Duodenal mucosa (tissue), 2 donors: ENCODE measurements around the gene TNS4.

Experiments
- H3K27ac ChIP-seq: one replicate; pipeline ENCODE4 v1.7.0; 2013; ENCODE audit warnings: low read depth, low read length
- H3K27me3 ChIP-seq, 2 donors: one replicate each; pipeline ENCODE4 v1.7.0; 2013; ENCODE audit warnings: low read length in 2 of 2, control low read depth in 1 of 2; ENCODE audit not compliant: insufficient read depth in 2 of 2, control insufficient read depth in 1 of 2
- H3K36me3 ChIP-seq, 2 donors: one replicate each; pipeline ENCODE4 v1.7.0; 2013; ENCODE audit warnings: low read length in 2 of 2, control low read depth in 1 of 2; ENCODE audit not compliant: insufficient read depth in 2 of 2, control insufficient read depth in 1 of 2
- H3K4me1 ChIP-seq, 2 donors: one replicate each; pipeline ENCODE4 v1.7.0; 2013; ENCODE audit warnings: low read length in 2 of 2, control low read depth in 1 of 2; ENCODE audit not compliant: insufficient read depth in 2 of 2, control insufficient read depth in 1 of 2
- H3K4me3 ChIP-seq, 2 donors: one replicate each; pipeline ENCODE4 v1.7.0; 2013; ENCODE audit warnings: low read length in 2 of 2, low read depth in 1 of 2
- H3K9ac ChIP-seq, 2 donors: one replicate each; pipeline ENCODE4 v1.7.0; 2013; ENCODE audit warnings: low read length in 2 of 2, low read depth in 1 of 2
- H3K9me3 ChIP-seq, 2 donors: one replicate each; pipeline ENCODE4 v1.7.0; 2013; ENCODE audit warnings: low read length in 2 of 2, control low read depth in 1 of 2; ENCODE audit not compliant: control insufficient read depth in 1 of 2

The TNS4 gene

DNA sequence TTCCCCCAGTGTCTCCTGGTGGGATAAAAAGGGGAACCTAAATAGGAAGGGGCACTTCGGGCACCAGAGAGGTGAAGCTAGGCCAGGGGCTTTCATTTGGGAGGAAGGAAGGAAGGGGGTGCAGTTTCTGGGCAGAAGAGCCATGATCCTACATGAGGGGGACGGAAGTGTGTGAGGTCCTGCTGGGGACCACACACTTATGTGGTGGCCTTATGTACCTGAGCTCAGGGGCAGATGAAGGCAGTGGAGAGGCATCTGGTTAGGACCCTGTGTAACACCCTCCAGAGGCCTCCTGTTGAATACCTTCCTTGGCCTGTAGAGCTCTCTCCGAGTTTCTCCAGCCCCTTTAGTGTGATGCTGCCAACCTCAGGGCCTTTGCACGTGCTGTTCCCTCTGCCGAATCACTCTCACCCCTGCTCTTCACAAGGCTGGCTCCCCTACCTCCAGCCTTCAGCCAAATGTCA is 37.0 kb downstream of the TNS4 start:
- H3K9ac ChIP-seq, result no peak overlapping the region
- no peak overlapping the region for H3K27ac ChIP-seq
- no peaks in the 10 kb centered on the region for H3K36me3 ChIP-seq
- peaks cover 11 to 14% of the 10 kb centered on the region in 2 donors for H3K4me1 ChIP-seq
- no peaks in the 10 kb centered on the region for H3K27me3 ChIP-seq
- no peaks in the 10 kb centered on the region for H3K9me3 ChIP-seq
- no peak overlapping the region for H3K4me3 ChIP-seq

- no peak overlapping the region for H3K27ac ChIP-seq
- H3K36me3 ChIP-seq, result no peaks in the 10 kb centered on the region
- no peaks in the 10 kb centered on the region for H3K9me3 ChIP-seq
- H3K4me1 ChIP-seq, result peaks cover 16 to 20% of the 10 kb centered on the region in 2 donors
- no peaks in the 10 kb centered on the region for H3K27me3 ChIP-seq
- no peak overlapping the region for H3K9ac ChIP-seq
- H3K4me3 ChIP-seq, result no peak overlapping the region
These were observed 38.3 kb downstream of the TNS4 start for GRCh38 chr17:40463122-40463550.

- H3K4me3 ChIP-seq, result no peak overlapping the region
- no peak overlapping the region for H3K27ac ChIP-seq
- H3K4me1 ChIP-seq, result peaks cover 22 to 26% of the 10 kb centered on the region in 2 donors
- H3K36me3 ChIP-seq, result no peaks in the 10 kb centered on the region
- H3K27me3 ChIP-seq, result no peaks in the 10 kb centered on the region
- H3K9me3 ChIP-seq, result no peaks in the 10 kb centered on the region
- no peak overlapping the region for H3K9ac ChIP-seq
These were observed 38.9 kb downstream of the TNS4 start for GRCh38 chr17:40462343-40463121.

DNA sequence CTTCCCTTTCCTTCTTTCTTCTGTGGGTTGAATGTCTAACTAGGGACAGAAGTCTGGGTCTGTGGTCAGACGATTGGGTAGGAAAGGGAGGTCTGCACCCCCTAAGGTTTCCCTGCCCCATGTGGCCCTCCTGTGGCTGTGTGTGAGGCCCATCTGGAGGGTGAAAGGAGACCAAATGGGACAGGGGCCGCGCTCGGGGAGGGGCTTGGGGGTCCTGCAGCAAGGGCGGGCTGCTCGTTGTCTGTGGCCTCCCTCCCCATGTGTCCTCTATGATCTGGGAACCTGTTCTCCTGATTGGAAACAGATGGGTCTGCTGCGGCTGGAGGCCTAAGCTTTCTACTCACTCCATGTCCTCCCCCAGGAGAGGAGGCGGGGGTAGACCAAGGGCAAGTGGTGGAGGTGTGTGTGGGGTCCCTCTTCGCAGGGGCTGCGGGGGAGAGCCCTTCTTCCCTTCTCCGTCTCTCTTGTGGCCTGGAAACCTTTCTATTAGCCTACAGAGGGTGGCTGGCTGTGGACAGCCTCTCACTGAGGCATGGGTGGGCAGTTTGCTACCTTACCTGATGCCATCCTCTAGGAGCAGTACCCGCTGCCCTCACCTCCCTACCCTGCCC is 39.6 kb downstream of the TNS4 start:
- Histone ChIP-seq H3K9me3 (no peaks in the 10 kb centered on the region), H3K36me3 (peaks cover 0 to 6% of the 10 kb centered on the region in 2 donors), H3K9ac (no peak overlapping the region), H3K4me3 (no peak overlapping the region), H3K27me3 (no peaks in the 10 kb centered on the region), H3K4me1 (peaks cover 22 to 30% of the 10 kb centered on the region in 2 donors), H3K27ac (no peak overlapping the region)

GRCh38 chr17:40460968-40461731 is 40.3 kb downstream of the TNS4 start:
- Histone ChIP-seq H3K36me3 (peaks cover 0 to 13% of the 10 kb centered on the region in 2 donors), H3K4me3 (no peak overlapping the region), H3K4me1 (peaks cover 22 to 30% of the 10 kb centered on the region in 2 donors), H3K27me3 (no peaks in the 10 kb centered on the region), H3K27ac (no peak overlapping the region), H3K9me3 (no peaks in the 10 kb centered on the region), H3K9ac (no peak overlapping the region)

GRCh38 chr17:40460604-40460967 is 40.8 kb downstream of the TNS4 start:
- Histone ChIP-seq H3K9me3 (no peaks in the 10 kb centered on the region), H3K36me3 (peaks cover 0 to 13% of the 10 kb centered on the region in 2 donors), H3K27ac (no peak overlapping the region), H3K4me1 (peaks cover 22 to 30% of the 10 kb centered on the region in 2 donors), H3K4me3 (no peak overlapping the region), H3K9ac (no peak overlapping the region), H3K27me3 (no peaks in the 10 kb centered on the region)

DNA sequence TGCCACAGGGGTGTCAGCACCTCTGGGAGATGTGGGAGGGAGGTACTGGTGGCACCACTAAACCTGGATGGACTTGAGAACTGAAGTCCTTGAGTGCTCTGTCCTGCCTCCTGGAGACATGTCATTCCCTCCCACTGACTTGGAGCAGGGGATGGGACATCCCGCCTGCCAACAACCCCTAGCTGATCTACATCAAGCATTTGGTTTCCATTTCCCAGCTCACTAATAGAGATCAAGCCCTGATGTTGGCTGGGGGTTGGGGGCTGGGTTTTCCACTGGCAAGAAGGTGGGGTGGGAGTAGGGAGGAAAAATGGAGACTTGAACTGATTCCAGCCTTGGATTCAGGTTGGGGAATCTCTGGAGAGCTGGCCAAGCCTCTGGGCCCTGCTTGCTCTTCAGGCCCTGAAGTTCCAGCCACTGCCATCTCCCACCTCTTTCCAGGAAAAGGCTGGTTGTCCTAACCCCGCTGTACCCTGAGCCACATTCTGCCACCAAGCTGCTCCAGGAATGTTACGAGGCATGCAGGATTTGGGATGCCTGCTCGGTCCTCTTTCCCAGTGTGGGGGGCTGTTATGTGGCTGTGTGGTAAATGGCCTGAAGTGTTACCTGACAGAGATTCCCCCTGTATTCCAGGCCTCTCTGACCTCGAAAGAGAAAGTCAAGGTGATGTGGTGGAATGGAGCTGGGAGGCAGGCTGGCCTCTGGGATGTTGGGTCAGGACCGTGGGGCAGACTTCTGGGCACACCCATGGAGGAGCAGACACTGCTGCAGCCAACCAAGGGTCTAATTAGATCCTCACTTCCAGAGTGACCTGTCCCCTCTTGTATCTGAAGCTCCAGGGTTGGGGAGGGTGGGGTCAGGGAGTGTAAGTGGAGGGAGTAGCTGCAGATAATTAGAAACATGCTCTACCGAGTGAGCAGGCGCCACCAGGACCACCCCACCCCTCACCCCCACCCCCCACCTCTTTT is 41.5 kb downstream of the TNS4 start:
- Histone ChIP-seq H3K27ac (no peak overlapping the region), H3K9ac (no peak overlapping the region), H3K4me3 (no peak overlapping the region), H3K36me3 (peaks cover 0 to 13% of the 10 kb centered on the region in 2 donors), H3K9me3 (no peaks in the 10 kb centered on the region), H3K27me3 (no peaks in the 10 kb centered on the region), H3K4me1 (peaks cover 22 to 30% of the 10 kb centered on the region in 2 donors)

- Histone ChIP-seq H3K27ac (no peak overlapping the region), H3K36me3 (peaks cover 8 to 22% of the 10 kb centered on the region in 2 donors), H3K27me3 (no peaks in the 10 kb centered on the region)
These were observed 42.5 kb downstream of the TNS4 start for GRCh38 chr17:40458851-40459482.

More at GRCh38 chr17:40458851-40459482, 42.5 kb downstream of the TNS4 start:
- Histone ChIP-seq H3K9ac (no peak overlapping the region), H3K4me3 (no peak overlapping the region), H3K4me1 (peaks cover 22 to 30% of the 10 kb centered on the region in 2 donors), H3K9me3 (no peaks in the 10 kb centered on the region)
